Activated CD4-positive, alpha-beta T cell treated with anti-CD3 and anti-CD28 coated beads for 1 hour (primary cell): Measurements from ENCODE around the gene DCXR.
"Not testable (repeated sequence)": the region's sequence is repeated elsewhere in the genome, so short reads cannot be mapped to it uniquely, and the experiment has no call there.

Source experiments
- DNase-seq: peaks from one replicate; pipeline ENCODE4 v3.0.0-alpha.2; 2020

The DCXR gene

DNA sequence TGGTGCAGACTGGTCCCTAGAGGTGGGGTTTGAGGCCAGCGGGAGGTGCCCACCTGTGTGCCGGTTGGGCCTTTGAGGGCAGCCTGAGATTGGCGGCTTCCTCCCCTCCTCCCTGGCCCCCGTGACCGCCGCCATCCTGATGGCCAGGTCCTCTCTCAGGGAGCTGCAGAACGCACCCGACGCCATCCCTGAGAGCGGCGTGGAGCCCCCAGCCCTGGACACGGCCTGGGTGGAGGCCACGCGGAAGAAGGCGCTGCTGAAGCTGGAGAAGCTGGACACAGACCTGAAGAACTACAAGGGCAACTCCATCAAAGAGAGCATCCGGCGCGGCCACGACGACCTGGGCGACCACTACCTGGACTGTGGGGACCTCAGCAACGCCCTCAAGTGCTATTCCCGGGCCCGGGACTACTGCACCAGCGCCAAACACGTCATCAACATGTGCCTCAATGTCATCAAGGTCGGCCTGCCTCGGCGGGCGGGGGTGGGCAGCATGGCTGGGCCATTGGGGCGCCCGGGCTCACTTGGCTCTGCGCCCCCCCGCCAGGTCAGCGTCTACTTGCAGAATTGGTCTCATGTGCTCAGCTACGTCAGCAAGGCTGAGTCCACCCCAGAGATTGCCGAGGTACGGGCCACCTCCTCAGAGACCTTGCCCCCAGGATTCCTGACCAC lies 17.0 kb upstream of the DCXR start:
- DNase-seq = no peak

DNA sequence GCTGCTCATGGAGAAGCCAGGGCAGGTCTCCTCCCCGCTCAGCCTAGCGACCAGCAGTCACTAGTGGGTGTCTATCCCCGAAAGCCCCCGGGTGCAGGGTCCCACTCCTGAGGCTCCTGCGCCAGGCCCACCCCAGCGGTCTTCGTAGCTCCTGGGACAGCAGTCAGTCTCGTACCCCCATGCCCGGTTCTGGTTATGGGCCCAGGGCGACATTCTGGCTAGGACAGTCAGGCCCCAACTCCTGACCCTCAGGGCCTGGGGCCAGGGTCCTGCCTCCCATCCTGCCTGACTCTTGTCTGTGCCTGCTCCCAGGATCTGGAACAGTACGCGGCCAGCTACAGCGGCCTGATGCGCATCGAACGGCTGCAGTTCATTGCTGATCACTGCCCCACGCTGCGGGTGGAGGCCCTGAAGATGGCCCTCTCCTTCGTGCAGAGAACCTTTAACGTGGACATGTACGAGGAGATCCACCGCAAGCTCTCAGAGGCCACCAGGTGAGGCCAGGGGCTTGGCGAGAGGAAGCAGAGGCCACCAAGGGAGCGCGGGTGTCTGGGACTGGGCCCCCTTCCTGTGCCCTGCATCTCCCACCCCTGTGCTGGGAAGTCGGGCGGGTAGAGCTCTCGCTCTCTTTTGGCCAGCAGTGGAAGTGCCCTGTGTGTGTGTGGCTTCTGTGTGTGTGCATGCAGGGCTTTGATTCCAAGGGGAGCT lies 16.2 kb upstream of the DCXR start:
- no peak for DNase-seq

DNA sequence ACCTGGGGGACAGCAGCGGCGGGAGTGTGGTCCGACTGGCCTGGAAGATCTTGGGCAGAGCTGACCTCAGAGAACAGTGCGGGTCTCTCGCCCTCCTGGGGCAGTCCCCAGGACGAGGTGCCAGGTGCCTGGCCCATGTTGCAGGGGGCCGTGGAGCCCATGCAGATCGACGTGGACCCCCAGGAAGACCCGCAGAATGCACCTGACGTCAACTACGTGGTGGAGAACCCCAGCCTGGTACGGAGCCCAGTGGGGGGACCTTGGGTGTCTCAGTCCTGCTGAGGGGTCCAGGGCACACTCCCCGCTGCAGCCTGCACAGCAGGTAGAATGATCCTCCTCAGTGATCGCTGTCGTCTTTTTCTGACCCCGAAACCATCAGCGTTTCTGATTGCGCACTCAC lies 15.6 kb upstream of the DCXR start:
- DNase-seq = no peak

DNA sequence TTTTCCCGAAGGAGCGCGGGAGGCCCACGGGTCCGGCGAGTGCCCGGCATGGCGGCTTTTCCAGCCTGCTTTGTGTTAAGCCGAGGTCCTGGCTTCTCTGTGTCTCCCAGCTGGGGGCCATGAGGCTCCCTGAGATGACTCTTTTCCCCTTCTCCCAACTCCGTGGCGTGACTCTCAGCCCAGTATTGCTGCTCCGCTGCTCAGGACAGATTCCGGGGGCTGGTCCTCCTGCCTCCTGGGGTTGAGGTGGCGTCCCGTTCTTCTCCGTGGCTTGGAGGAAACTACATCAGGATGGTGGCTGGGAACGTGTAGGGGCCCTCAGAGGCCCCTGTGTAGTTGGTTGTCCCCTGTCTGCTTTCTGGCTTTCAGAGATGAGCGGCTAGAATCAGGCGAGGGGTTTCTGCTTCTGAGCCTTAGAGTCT lies 15.2 kb upstream of the DCXR start:
- DNase-seq = no peak

DNA sequence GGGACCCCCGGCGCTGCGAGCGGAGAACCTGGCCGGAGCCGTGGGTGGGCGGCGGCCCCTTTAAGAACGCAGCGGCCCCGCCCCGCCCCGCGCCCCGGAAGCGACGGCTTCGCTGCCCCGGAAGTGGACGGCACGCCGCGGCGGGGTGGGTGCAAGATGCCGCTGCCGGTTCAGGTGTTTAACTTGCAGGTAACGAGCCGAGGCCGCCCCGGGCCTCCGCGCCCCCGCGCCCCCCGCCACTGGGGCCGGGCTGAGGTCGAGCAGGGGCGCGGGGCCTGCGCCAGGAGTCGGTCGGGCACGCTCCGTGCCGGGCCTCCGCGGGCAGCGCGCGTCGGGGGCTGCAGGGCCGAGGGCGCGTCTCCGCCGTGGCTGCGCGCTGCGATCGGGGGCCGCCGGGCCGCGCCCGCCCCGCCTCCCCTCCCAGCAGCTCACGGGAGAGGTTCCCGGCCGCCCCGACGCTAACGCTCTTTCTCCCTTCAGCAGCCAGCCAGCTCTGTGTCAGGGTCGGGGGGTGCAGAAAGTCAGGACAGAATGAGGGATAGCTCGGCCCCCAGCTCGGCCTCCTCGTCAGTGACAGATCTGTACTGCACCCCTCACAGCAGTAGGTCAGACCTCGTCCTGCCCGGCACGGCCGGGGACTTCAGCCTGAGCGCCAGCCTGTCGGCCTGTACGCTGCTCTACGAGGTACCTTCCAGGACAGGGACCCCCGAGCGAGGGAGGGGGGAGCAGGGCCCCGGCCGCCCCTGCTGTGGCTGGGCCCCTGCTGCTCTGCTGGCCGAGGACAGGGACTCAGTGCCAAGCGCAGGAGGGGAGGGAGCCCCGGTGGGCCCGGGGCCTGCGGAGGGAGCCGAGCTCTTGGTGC lies 14.5 kb upstream of the DCXR start, which contains the start of the genes GPS1 and RFNG:
Gene GPS1 (plus strand): TSS at position 123 of the 862 bp plus-strand sequence. CDS start 34 bp downstream, at position 157.
Gene RFNG (minus strand): TSS at position 36 of the 862 bp plus-strand sequence. CDS start 45 bp downstream, outside the sequence.
- DNase-seq = peak; percentile 74

DNA sequence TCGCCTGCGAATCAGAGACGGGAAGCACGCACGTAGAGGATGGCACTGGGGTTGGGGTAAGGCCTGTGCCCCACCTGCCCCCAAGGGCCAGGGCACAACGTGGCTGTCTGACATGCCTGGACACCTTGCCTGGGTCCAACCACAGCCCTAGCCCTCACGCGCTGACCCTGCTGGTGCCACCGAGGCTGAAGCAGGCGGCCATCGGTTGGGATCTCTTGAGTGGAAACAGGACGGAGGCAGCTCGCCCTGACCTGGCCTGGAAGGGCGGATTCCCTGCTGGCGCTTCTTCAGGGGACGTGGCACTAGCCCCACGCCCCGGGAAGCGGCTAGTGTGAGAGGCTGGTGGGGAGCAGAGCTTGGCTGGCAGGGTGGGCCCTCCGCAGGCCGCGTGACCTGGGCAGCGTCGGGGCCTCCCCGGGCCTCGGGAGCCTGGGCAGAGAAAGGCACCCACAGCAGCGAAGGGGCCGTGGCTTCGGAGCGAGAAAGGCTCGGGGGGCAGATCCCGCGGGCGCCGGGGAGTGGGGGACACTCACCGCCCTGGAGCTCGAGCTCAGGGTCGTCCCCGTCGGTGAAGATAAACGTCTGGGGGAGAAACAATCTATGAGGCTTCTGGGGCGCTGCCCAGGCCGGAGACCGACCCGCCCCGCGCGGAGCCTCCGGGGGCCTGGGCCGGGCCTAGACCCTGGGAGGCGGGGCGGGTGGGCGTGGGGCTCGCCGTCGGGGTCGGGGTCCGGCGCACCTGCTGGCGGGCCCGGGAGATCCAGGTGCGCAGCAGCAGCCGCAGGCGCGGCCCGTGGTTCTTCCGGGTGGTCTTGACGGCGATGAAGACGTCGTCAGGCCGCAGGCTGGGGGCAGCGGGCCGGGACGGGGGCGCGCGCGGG lies 13.5 kb upstream of the DCXR start:
- DNase-seq = no peak

DNA sequence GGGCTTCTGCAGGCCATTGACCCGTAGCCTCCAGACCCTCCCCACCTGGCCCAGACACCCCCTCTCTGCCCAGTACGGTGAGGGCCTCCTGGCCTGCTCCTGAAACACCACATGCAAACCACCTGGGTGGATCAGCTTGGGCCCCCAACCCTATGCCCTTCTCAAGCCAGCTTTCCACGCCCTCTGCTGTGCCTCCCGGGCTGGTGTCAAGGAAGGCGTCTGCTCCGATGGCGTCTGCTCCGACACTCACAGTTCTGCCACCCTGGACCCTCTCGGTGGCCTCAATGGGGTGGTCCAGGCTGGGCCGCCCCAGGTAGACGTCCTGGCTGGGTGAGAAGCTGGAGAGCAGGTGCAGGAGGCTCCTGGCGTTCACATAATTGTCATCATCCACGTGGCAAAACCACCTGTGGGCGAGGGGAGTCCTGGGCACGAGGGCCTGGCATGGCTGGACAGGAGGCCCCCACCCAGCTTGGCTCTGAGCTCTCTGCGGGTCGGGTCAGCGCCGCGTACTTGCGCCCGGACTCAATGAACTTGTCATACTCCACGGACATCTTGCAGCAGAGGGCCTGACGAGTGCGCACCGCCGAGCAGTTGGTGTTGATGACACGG lies 12.8 kb upstream of the DCXR start:
- no peak for DNase-seq

DNA sequence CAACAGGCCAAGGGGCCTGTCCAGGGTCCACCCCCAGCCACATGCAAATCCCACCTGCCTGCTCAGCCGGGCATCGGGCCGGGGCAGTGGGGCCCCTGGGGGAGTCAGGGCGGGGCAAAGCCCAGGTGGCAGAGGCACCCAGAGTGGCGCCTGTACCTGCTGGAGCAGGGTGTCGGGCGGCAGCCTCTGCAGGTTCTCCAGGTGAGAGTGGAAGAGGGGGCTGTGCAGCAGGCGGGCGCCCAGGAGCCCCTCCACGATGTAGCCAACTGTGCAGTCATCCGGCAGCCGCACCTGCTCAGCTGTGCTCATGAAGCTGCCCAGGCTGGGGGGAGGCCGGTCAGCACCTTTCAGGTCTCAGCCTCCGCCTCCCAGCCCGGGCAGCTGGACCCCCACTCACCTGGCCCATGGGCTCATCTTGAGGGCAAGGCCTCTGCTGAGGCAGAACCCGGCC lies 12.0 kb upstream of the DCXR start:
- no peak for DNase-seq

DNA sequence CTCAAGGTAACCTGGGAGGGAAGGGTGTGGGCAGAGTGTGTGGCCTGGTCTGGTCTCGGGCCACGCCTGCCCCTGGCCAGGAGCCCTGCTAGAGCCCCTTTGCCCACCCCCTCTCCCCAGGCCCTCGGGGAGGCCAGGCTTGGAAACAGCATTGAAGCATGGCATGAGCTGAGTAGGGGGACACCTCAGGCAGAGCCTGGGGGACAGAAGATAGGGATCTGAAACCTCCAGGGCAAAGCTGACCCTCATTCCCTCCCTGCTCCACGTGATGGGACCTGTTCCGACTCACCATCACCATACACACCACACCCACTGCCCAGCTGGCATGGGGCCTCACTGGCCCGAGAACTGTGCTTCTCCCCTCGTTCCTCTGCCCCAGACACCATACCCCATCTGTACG lies 11.6 kb upstream of the DCXR start:
- no peak for DNase-seq

DNA sequence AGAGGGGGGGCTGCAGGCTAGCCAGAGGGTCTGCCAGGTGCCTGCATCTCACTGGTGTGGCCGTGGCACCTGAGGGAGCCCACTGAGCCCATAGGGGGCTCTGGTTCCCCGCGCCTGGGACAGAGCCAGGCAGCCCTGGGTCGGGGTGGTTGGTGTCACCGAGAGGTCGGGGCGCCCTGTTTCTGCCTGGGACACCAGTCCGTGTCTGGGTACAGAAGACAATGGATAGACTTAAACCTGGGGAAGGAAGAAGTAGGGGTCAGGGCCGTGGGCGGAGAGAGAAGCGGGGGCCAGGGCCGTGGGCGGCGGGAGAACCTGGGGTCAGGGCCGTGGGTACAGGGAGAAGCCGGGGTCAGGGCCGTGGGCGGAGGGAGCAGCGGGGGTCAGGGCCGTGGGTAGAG lies 11.1 kb upstream of the DCXR start:
- no peak for DNase-seq

DNA sequence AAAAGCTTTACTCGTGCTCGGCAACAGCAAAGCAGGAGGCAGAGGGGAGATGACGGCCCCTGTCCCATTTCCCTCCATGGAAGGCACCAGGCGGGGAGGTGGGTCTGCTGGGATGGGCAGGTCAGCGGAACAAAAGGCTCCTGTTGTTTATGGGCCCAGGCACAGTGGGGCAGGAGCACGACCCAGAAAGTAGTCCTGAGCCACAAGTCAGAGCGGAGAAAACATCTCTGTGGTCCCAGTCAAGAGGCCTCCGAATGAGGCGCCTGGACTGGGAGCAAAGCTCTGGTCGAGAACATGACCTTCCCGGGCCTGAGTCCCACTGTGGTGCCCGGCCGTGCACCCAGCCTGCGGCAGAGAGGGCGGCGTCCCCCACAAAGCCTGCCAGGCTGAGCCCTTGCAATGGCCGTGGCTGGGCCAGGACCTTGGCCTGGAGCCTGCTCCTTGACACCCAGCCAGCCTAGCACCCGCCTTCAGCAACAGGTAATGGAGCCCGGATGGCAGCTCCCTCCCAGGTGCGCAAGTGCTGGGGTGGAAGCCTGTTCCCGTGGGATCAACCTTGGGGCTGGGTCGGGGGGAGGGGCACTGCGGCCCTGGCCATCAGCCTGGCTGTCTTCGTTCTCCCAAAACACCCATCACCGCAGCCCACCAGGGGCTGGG lies 10.5 kb upstream of the DCXR start:
- no peak for DNase-seq

DNA sequence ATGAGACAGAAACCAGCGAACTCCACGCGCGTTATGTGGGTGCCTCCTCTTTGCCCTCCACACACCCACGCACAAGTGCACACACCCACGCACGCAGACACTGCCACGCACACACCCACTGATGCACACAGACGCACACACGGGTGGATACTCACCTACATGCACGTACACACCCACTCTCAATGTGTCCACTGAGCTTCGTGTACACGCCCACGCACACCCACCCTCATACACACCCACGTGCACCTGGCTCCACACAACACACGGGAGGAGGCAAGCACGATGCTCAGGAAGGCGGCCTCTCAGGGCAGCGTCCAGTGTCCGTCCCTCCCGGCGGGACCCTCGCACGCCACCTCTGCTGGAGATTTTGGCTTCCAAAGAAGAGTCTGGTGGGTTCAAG lies 9.9 kb upstream of the DCXR start:
- DNase-seq = no peak

DNA sequence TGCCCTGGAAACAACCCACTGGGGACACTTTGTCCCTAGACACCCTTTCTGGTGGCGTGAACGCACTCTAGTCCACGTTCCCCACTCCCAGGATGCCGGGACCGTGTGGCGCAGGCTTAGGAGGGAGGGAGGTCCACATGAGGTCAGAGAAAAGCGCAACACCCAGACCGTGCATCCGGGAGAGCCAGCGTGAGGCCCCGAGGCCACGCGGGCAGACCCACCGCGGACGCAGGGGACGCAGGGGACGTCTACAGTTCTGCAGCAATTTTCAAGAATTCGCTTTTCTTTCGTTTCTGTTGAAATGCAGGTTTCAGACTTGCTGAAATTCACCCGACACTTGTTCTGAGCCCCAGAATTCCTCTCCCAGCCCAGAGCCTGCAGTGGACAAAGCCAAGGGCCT lies 9.4 kb upstream of the DCXR start:
- no peak for DNase-seq

DNA sequence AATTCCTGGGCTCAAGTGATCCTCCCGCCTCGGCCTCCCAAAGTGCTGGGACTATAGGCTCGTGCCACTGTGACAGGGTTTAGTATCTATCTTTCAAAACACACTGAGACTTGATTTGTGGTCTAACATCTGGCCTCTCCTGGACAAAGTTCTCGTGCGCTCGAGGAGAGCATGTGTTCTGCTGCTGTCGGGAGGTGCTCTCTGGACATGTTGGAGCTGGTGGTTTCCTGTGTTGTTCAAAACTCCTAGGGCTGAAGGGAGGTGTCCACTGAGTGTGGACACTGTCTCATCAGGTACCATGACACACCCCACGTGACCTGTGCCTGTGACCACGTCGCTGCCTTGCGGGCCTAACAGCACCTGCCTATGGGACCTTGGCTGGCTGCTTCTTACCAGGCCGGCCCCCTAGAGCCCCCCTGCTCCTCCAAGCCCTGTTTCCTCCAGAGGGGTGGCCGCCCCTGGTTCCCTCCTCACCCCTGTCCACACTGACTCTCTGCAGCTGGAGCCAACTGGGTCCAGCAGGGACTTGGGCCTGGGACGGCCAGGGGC lies 8.5 kb upstream of the DCXR start:
- DNase-seq = no peak

DNA sequence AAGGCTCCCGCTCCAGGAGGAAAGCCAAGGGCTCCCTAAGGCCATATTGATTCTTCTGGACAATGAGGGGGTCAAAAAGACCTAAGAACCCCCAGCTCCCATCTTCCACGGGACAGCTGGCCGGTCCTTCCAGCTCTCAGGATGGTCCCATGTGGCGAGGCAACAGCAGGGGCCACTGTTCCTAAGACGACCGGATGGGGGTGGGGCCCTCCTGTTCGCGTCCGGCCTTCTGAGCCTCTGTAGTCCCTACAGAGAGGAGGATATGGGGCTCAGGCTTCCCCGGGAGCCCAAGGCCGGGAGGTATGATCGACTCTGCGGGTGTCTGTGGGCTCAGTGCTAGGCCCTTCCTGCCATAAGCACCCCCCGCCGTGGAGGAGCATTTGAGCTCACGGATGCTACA lies 6.0 kb upstream of the DCXR start:
- no peak for DNase-seq

DNA sequence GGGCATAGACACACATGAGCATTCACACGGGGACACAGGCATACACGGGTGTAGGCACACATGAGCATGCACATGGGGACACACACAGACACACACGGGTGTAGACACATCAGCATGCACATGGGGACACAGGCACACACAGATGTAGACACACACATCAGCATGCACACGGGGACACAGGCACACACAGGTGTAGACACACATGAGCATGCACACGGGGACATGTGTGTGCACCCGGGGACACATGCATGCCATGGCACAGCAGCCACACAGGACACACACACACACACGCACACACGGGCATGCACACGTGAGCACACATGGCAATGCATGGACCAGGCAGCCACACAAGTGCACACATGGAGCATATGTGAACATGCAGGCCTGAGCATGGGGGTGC lies 5.2 kb upstream of the DCXR start:
- DNase-seq = no peak

DNA sequence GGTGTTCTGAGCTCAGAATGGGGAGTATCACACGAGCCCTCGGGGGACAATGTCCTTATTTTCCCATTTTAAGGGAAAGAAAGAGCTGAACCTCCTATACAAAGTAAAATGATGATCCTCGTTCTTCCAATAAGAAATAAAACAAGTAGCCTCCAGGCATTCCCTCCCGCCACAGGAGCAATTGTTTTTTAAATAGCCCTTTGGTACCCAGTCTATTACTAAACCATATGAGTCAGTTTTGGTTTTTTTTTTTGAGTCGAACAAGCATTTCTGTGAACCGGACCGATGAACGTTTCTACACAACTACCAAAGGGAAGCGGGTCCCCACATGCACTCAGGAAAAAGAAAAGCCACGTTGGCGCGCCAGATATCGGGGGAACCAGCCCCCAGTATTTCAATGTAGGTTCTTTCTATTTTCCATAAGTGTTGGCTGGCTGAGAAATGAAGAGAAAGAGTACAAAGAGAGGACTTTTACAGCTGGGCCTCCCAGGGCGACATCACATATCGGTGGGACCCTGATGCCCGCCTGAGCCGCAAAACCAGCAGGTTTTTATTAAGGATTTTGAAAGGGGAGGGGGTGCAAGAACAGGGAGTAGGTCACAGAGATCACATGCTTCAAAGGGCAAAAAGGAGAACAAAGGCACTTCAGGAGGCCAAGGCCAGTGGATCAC lies 3.8 kb upstream of the DCXR start:
- DNase-seq = no peak

DNA sequence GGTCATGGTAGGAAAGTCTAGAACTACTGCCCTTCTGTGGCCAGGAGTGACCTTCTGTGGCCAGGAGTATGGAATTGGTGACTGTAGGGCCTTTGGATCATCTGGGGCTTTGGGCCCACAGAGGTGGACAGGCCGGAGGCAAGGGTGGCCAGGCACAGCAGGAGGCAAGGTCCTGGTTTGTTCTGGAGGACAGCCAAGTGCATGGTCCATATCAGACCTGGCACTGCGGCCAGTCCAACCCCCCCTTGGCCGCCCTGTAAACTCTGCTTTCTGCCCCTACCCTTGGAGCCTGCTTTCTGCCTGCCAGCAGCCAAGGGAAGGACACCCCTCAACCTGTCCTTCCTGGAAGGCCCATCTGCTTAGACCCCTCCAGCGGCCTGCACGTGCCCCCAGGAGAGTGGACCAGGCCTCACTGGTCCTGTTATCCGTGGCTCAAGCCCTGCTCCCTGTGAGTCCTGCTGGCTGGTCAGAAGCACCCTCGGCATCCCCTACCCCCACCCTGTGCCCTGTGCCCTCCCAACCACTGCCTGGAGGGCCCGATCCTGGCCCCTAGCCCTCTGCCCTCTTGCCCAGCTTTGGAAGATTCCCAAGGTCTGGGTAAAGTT lies 2.3 kb upstream of the DCXR start:
- no peak for DNase-seq

DNA sequence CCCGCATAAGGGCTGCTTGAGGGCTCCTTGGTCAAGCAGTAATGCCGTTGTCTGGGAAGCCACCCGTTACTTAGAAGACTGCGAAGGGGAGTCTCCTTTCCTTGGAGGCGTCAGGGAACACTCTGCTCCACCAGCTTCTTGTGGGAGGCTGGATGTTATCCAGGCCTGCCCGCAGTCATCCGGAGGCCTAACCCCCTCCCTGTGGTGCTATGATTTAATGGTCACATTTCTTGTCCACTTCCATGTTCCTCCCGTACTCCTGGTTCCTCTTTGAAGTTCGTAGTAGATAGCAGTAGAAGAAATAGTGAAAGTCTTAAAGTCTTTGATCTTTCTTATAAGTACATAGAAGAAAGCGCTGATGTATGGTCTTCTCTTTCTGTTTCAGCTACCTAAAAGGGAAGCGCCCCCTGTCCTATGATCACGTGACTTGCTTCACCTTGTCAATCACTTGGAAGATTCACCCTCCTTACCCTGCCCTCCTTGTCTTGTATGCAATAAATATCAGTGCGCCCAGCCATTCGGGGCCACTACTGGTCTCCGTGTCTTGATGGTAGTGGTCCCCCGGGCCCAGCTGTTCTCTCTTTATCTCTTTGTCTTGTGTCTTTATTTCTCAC lies 1.4 kb upstream of the DCXR start:
- DNase-seq = not testable (repeated sequence)

DNA sequence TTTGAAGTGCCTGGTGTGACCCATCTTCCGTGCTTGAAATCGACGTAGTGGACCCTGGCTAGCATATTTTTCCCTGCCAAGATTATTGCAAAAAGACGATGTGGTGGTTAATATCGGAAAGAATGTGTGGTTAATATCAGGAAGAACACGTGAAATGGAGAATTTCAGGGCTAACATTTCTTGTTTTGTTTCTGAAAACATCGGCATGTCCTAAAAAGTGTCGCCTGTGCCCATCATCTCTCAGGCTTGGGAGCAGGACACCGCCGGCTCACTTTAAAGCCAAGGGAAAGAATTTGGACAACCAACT lies 345 bp upstream of the DCXR start:
- no peak for DNase-seq
